G401 (cell line): Measurements from ENCODE around the gene EXOG. TPM values are rescaled to one million over a fixed set of nuclear protein-coding genes. Genes with fewer than 3 reads are reported as not detected.

Experiments
- DNase-seq: peaks from one replicate; pipeline ENCODE4 v3.0.0-alpha.2; 2015; ENCODE audit warnings: low spot score
- in situ Hi-C: cut with HindIII; loops from 2 replicates; pipeline ENCODE4 v1.10.0; 2016; ENCODE audit warnings: low sequenced_read_pairs, mixed read lengths
- total RNA-seq: library from RNA; depleted of rRNA; stranded (reverse); fragments of >200 nt; shearing (Covaris generic); gene quantifications from 2 replicates; pipeline ENCODE4 v1.2.3, GENCODE V29; 2014; rRNA removed

Gene EXOG
- 16.6 and 18.2 TPM in 2 replicates for total RNA-seq

- in situ Hi-C loops, result no loop called here
- DNase-seq, result peak; percentile 92
Measured at GRCh38 chr3:38496131-38496910, at the start of gene EXOG. Gene EXOG (plus strand): TSS chr3:38496340. CDS start chr3:38496368, 28 bp downstream.

DNA sequence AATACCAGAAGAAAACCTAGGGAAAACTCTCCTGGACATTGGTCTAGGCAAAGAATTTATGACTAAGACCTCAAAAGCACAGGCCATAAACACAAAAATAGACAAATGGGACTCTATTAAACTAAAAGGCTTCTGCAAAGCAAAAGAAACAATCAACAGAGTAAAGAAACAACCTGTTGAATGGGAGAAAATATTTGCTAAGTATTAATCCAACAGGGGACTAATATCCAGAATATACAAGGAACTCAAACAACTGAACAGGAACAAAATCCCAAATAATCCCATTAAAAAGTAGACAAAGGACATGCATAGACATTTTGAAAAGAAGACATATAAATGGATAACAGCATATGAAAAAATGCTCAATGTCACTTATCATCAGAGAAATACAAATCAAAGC is 49.3 kb upstream of the EXOG start:
- in situ Hi-C loops, result no loop called here
- DNase-seq, result no peak

DNA sequence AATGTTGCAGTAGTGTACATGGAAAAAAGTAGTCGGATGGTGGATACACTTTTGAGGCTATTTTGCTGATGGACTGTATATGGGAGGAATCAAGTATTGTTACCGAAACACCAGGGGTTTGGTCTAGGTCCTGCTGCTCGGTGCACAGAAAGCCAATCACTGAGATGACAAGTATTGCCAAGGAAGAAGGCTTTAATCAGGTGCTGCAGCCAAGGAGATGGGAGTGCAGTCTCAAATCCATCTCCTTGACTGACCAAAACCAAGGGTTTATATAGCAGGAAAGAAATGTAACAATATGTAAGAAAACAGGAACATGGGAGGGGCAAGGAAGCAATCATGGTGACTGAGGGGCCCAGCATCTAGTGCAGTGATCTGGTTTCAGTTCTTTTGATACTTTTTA is 45.3 kb upstream of the EXOG start:
- in situ Hi-C loops, result no loop called here
- DNase-seq, result no peak

DNA sequence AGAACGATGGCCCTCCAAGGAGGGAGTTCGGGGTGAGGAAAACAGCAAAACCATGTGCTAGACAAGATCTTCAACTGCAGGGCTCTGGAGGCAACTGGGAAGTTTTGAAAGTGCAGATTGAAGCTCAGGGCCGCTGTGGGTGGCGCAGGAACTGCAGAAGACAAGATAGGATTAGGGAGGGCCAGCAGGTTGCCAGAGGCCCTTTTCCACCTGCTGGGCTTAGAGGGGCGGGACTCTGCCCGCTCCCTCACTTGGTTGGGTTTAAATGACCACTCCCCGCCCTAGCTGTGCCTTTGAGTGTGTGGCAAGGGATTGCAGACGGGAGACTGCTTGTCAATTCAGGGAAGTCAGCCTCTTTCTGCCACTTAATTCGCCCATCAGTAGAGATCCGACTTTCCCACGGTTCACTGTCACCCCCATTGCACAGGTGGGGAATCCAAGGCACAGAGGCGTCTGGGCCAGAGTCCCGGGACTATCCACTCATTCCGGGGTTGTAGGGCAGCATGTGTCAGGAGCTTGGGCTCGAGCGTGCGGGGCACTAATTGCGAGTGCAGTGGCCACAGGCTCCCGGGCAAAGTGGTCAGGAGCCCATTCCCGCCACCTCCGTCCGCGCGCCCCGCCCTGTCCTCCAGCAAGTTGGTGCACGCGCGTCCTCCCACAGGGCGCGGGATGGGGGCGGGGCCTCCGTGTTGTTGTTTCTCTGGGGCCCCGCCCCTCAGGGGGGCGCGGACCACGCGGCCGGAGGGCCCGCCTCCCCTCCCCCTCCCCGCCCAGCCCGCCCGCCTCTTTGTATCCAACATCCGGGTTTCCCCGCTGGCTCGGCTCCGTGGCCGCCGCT is 42.8 kb upstream of the EXOG start, which contains the start of gene ACVR2B:
Gene ACVR2B, plus strand, starts transcription at position 816 of the 838 bp plus-strand sequence. CDS start 433 bp downstream, outside the sequence.
- in situ Hi-C loops, result no loop called here
- DNase-seq, result peak; percentile 83

DNA sequence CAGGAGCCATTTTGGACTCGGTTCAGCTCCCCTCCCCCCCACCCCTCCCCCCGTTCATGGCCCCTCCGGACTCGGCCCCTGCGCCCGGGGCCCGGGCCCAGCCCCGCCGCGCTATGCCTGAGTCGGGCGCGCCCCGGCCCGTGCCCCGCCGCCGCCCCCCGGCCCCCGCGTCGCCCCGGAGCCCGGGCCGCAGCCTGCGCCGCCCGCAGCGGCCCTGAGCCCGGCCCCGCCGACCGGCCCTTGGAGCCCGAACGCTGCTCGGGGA is 42.3 kb upstream of the EXOG start:
- no peak for DNase-seq
- in situ Hi-C loops, result no loop called here

DNA sequence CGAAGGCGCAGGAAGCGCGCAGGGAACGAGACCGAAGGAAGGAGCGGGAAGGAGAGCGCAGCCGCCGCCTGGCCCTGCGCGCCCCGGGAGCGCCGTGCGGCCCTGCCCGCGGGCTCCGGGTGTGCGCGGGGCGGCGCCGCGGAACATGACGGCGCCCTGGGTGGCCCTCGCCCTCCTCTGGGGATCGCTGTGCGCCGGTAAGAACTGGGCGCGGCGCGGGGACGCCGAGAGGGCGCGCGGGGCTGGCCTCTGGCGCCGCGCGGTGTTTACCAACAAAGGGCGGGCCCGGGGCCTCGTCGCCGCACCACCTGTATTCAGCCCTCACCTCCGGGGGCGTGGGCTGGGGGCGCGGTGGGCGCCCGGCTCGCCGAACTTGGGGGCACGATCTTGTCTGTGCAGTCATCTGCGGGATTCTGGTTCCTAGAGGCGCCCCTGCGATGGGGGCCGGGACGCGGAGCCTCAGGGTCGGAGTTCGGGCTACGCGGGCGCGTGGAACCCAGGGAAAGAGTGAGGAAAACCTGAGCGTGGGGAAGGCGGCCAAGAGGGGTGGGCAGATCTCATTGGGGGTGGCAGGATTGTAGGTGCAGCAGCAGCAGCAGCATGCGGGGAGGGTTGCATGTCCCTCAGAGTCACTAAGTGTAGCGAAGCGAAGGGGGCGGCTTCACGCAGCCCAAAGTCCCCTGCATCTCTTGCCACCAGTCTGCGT is 41.8 kb upstream of the EXOG start:
- DNase-seq, result peak; percentile 20
- in situ Hi-C loops, result no loop called here

GRCh38 chr3:38454884-38455638 is 41.1 kb upstream of the EXOG start:
- peak; percentile 79 for DNase-seq
- in situ Hi-C loops, result no loop called here

DNA sequence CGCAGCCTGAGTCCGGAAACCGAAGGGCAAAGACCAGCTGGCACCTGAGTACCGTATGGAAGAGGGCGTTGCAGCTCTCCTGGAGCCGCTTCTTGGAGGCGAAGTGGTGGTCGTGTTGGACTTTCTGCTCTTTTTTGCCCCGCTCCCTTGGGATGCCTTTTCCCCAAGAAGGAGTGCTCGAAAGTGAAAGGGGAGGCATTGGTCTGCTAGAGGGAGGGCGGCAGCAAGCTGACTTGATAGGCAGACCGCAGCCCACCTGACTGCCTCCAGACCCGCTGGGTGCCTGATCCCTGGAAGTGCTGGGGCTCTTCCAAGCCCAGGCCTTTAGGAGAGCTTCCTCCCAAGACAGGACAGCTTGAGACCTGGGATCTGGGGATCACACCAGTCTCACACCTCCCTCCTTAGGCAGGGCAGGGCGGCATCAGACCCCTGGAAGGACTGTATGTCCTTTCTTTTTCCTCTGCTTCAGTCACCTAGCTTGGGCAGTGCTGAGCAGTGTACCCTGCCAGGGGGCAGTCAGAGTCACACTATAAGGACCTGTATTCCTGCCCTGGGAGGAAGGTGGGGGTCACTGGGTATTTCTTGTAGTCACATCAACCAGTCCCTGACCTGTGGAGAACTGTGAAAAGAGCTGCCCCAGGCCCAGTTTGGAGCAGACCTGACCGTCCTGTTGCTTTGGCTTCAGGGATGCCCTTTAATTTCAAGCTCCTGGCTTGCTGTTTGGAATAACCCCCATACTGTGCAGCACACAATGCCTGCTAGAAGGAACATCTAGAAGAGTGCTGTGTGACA is 40.3 kb upstream of the EXOG start:
- in situ Hi-C loops, result no loop called here

GRCh38 chr3:38457111-38458003 is 38.8 kb upstream of the EXOG start:
- in situ Hi-C loops, result no loop called here
- DNase-seq, result no peak

More for the DNA sequence above, 40.3 kb upstream of the EXOG start:
- peak; percentile 76 for DNase-seq

- in situ Hi-C loops, result no loop called here
- DNase-seq, result peak; percentile 55
Measured at GRCh38 chr3:38458796-38459498, 37.2 kb upstream of the EXOG start.

DNA sequence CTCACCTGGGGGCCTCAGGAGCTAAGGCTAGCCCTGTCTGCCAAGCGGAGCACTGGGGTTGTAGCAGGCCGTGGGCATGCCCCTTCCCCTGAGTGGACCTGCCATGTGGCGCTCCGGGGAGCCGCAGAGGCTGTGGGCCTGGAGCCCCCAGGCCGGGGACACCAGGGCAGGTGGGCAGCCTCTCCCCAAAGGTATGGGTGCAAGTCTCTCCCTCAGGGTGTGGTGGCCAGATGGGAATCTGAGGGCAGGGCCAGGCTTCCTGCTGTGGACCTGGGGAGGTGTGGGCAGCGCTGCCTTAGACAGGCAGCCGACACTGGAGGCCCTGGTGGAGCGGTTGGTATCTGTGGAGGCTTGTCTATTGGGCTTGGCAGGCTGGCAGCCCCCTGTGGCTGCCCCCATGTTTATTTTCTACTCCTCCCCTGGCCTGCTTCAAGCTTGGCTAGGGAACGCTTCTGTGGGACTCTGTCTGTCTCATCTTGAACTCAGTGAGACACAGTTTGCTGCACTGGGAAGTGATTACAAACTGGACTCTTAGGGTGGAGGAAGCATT is 36.6 kb upstream of the EXOG start:
- DNase-seq, result peak; percentile 45
- in situ Hi-C loops, result no loop called here

GRCh38 chr3:38460377-38461270 is 35.5 kb upstream of the EXOG start:
- in situ Hi-C loops, result no loop called here
- peak; percentile 80 for DNase-seq

GRCh38 chr3:38465588-38466154 is 30.5 kb upstream of the EXOG start:
- in situ Hi-C loops, result no loop called here
- no peak for DNase-seq

DNA sequence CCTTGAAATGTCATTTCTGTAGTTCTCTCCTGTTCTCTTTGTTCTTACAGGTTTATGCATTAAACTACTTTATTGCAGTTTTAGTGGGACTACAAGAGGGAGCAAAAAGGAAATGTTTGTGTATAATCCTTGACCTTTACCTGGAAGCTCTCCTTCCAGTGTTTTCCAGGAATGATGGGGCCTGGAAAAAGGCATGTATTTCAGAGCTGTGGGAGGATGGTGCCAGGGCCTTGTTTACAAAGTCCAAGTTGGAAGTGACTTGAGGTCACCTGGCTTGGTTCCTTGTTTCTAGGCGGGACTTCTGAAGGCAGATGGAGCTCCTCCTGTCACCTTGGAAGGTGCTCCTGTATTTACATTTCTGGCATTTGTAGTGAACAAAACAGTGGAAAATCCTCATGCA is 27.4 kb upstream of the EXOG start:
- DNase-seq, result peak; percentile 98
- in situ Hi-C loops, result no loop called here

DNA sequence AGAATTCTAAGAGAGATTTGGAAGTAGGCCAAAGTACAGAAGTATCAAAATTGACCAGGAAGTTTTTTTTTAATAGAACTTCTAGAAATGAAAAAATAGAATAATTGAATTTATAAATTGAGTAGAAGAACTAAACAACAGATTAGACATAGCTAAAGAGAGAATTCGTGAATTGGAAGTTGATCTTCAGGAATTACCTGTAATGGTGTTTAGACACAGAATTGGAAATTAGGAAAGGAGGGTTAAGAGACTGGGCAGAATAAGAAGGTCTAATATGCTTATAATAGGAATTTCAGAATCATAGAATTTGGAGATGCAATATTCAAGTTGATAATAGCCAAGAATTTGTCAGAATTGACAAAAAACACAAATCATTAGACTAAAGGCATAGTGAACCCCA is 26.3 kb upstream of the EXOG start:
- in situ Hi-C loops, result no loop called here
- no peak for DNase-seq
